ENCODE data around the gene FAM107B. TPM values are rescaled to one million over a fixed set of nuclear protein-coding genes. Genes with fewer than 3 reads are reported as not detected.

FAM107B gene
- total and polyA plus RNA-seq, 2 donors, result 49.1 to 52.3 TPM

GRCh38 chr10:14770927-14771326 is 3.8 kb downstream of the FAM107B start:
- Histone ChIP-seq H3K27me3 (ENCODE audit: control insufficient read depth in 2 of 2, insufficient read depth in 1 of 2, low read length in 1 of 2) (no peaks in the 10 kb centered on the region), H3K4me3 (ENCODE audit: low read length in 2 of 2) (no peak overlapping the region), H3K36me3 (ENCODE audit: control insufficient read depth in 2 of 2, insufficient read depth in 2 of 2, low read length in 1 of 2) (no peaks in the 10 kb centered on the region), H3K27ac (ENCODE audit: low read depth in 1 of 2, low read length in 1 of 2) (no peak overlapping the region), H3K9me3 (ENCODE audit: control insufficient read depth in 2 of 2, insufficient read depth in 1 of 2, low read length in 1 of 2) (no peaks in the 10 kb centered on the region), H3K4me1 (ENCODE audit: control insufficient read depth in 2 of 2, insufficient read depth in 2 of 2, low read length in 2 of 2) (peaks cover 0 to 3% of the 10 kb centered on the region in 2 donors)
- over 99% methylated on average over 2 of the region's 2 CpGs for WGBS
- no peak for DNase-seq (ENCODE audit: low read depth in 6 of 9, low spot score in 9 of 9)

- H3K27ac ChIP-seq (ENCODE audit: low read depth in 1 of 2, low read length in 1 of 2), result no peak overlapping the region
- H3K36me3 ChIP-seq (ENCODE audit: control insufficient read depth in 2 of 2, insufficient read depth in 2 of 2, low read length in 1 of 2), result no peaks in the 10 kb centered on the region
- no peak for DNase-seq (ENCODE audit: low read depth in 6 of 9, low spot score in 9 of 9)
- H3K4me1 ChIP-seq (ENCODE audit: control insufficient read depth in 2 of 2, insufficient read depth in 2 of 2, low read length in 2 of 2), result no peaks in the 10 kb centered on the region
- H3K4me3 ChIP-seq (ENCODE audit: low read length in 2 of 2), result no peak overlapping the region
- no peaks in the 10 kb centered on the region for H3K27me3 ChIP-seq (ENCODE audit: control insufficient read depth in 2 of 2, insufficient read depth in 1 of 2, low read length in 1 of 2)
- WGBS, result 90% methylated on average over 5 of the region's 5 CpGs
- H3K9me3 ChIP-seq (ENCODE audit: control insufficient read depth in 2 of 2, insufficient read depth in 1 of 2, low read length in 1 of 2), result no peaks in the 10 kb centered on the region
Observed at GRCh38 chr10:14761372-14761771, 13.3 kb downstream of the FAM107B start.

GRCh38 chr10:14758994-14759664 is 15.6 kb downstream of the FAM107B start:
- Histone ChIP-seq H3K36me3 (ENCODE audit: control insufficient read depth in 2 of 2, insufficient read depth in 2 of 2, low read length in 1 of 2) (no peaks in the 10 kb centered on the region), H3K9me3 (ENCODE audit: control insufficient read depth in 2 of 2, insufficient read depth in 1 of 2, low read length in 1 of 2) (no peaks in the 10 kb centered on the region), H3K27ac (ENCODE audit: low read depth in 1 of 2, low read length in 1 of 2) (no peak overlapping the region), H3K4me1 (ENCODE audit: control insufficient read depth in 2 of 2, insufficient read depth in 2 of 2, low read length in 2 of 2) (no peaks in the 10 kb centered on the region), H3K4me3 (ENCODE audit: low read length in 2 of 2) (no peak overlapping the region), H3K27me3 (ENCODE audit: control insufficient read depth in 2 of 2, insufficient read depth in 1 of 2, low read length in 1 of 2) (no peaks in the 10 kb centered on the region)
- peak in 1 of 9 donors; percentile 16 for DNase-seq (ENCODE audit: low read depth in 6 of 9, low spot score in 9 of 9)
- WGBS, result 95% methylated on average over 8 of the region's 8 CpGs

- Histone ChIP-seq H3K27me3 (ENCODE audit: control insufficient read depth in 2 of 2, insufficient read depth in 1 of 2, low read length in 1 of 2) (no peaks in the 10 kb centered on the region), H3K36me3 (ENCODE audit: control insufficient read depth in 2 of 2, insufficient read depth in 2 of 2, low read length in 1 of 2) (no peaks in the 10 kb centered on the region), H3K9me3 (ENCODE audit: control insufficient read depth in 2 of 2, insufficient read depth in 1 of 2, low read length in 1 of 2) (no peaks in the 10 kb centered on the region), H3K4me1 (ENCODE audit: control insufficient read depth in 2 of 2, insufficient read depth in 2 of 2, low read length in 2 of 2) (no peaks in the 10 kb centered on the region), H3K4me3 (ENCODE audit: low read length in 2 of 2) (no peak overlapping the region), H3K27ac (ENCODE audit: low read depth in 1 of 2, low read length in 1 of 2) (no peak overlapping the region)
- no peak for DNase-seq (ENCODE audit: low read depth in 6 of 9, low spot score in 9 of 9)
- WGBS, result 99% methylated on average over 9 of the region's 9 CpGs
Observed at GRCh38 chr10:14758451-14758850, 16.2 kb downstream of the FAM107B start.

- Histone ChIP-seq H3K9me3 (ENCODE audit: control insufficient read depth in 2 of 2, insufficient read depth in 1 of 2, low read length in 1 of 2) (no peaks in the 10 kb centered on the region), H3K27me3 (ENCODE audit: control insufficient read depth in 2 of 2, insufficient read depth in 1 of 2, low read length in 1 of 2) (no peaks in the 10 kb centered on the region), H3K27ac (ENCODE audit: low read depth in 1 of 2, low read length in 1 of 2) (no peak overlapping the region), H3K36me3 (ENCODE audit: control insufficient read depth in 2 of 2, insufficient read depth in 2 of 2, low read length in 1 of 2) (no peaks in the 10 kb centered on the region), H3K4me3 (ENCODE audit: low read length in 2 of 2) (no peak overlapping the region), H3K4me1 (ENCODE audit: control insufficient read depth in 2 of 2, insufficient read depth in 2 of 2, low read length in 2 of 2) (no peaks in the 10 kb centered on the region)
- 93% methylated on average over 7 of the region's 7 CpGs for WGBS
- DNase-seq (ENCODE audit: low read depth in 6 of 9, low spot score in 9 of 9), result no peak
Observed at GRCh38 chr10:14757986-14758385, 16.7 kb downstream of the FAM107B start.

- H3K4me3 ChIP-seq (ENCODE audit: low read length in 2 of 2), result no peak overlapping the region
- no peaks in the 10 kb centered on the region for H3K4me1 ChIP-seq (ENCODE audit: control insufficient read depth in 2 of 2, insufficient read depth in 2 of 2, low read length in 2 of 2)
- no peaks in the 10 kb centered on the region for H3K36me3 ChIP-seq (ENCODE audit: control insufficient read depth in 2 of 2, insufficient read depth in 2 of 2, low read length in 1 of 2)
- WGBS, result 97% methylated on average over 6 of the region's 6 CpGs
- no peaks in the 10 kb centered on the region for H3K27me3 ChIP-seq (ENCODE audit: control insufficient read depth in 2 of 2, insufficient read depth in 1 of 2, low read length in 1 of 2)
- no peaks in the 10 kb centered on the region for H3K9me3 ChIP-seq (ENCODE audit: control insufficient read depth in 2 of 2, insufficient read depth in 1 of 2, low read length in 1 of 2)
- H3K27ac ChIP-seq (ENCODE audit: low read depth in 1 of 2, low read length in 1 of 2), result no peak overlapping the region
- no peak for DNase-seq (ENCODE audit: low read depth in 6 of 9, low spot score in 9 of 9)
Observed at GRCh38 chr10:14757394-14757793, 17.3 kb downstream of the FAM107B start.

- WGBS, result 99% methylated on average over 1 of the region's 1 CpG
- Histone ChIP-seq H3K9me3 (ENCODE audit: control insufficient read depth in 2 of 2, insufficient read depth in 1 of 2, low read length in 1 of 2) (no peaks in the 10 kb centered on the region), H3K4me1 (ENCODE audit: control insufficient read depth in 2 of 2, insufficient read depth in 2 of 2, low read length in 2 of 2) (peaks cover 0 to 19% of the 10 kb centered on the region in 2 donors), H3K27me3 (ENCODE audit: control insufficient read depth in 2 of 2, insufficient read depth in 1 of 2, low read length in 1 of 2) (no peaks in the 10 kb centered on the region), H3K4me3 (ENCODE audit: low read length in 2 of 2) (no peak overlapping the region), H3K27ac (ENCODE audit: low read depth in 1 of 2, low read length in 1 of 2) (no peak overlapping the region), H3K36me3 (ENCODE audit: control insufficient read depth in 2 of 2, insufficient read depth in 2 of 2, low read length in 1 of 2) (no peaks in the 10 kb centered on the region)
- DNase-seq (ENCODE audit: low read depth in 6 of 9, low spot score in 9 of 9), result no peak
Observed at GRCh38 chr10:14753441-14753840, 21.3 kb downstream of the FAM107B start.

GRCh38 chr10:14751921-14752320 is 22.8 kb downstream of the FAM107B start:
- Histone ChIP-seq H3K36me3 (ENCODE audit: control insufficient read depth in 2 of 2, insufficient read depth in 2 of 2, low read length in 1 of 2) (no peaks in the 10 kb centered on the region), H3K4me1 (ENCODE audit: control insufficient read depth in 2 of 2, insufficient read depth in 2 of 2, low read length in 2 of 2) (peaks cover 0 to 19% of the 10 kb centered on the region in 2 donors), H3K4me3 (ENCODE audit: low read length in 2 of 2) (no peak overlapping the region), H3K27ac (ENCODE audit: low read depth in 1 of 2, low read length in 1 of 2) (peak overlapping the region in 1 of 2 donors; percentile 42), H3K27me3 (ENCODE audit: control insufficient read depth in 2 of 2, insufficient read depth in 1 of 2, low read length in 1 of 2) (no peaks in the 10 kb centered on the region), H3K9me3 (ENCODE audit: control insufficient read depth in 2 of 2, insufficient read depth in 1 of 2, low read length in 1 of 2) (no peaks in the 10 kb centered on the region)
- WGBS, result 96% methylated on average over 1 of the region's 1 CpG
- no peak for DNase-seq (ENCODE audit: low read depth in 6 of 9, low spot score in 9 of 9)

- H3K27me3 ChIP-seq (ENCODE audit: control insufficient read depth in 2 of 2, insufficient read depth in 1 of 2, low read length in 1 of 2), result no peaks in the 10 kb centered on the region
- H3K9me3 ChIP-seq (ENCODE audit: control insufficient read depth in 2 of 2, insufficient read depth in 1 of 2, low read length in 1 of 2), result no peaks in the 10 kb centered on the region
- 83% methylated on average over 14 of the region's 14 CpGs for WGBS
- H3K27ac ChIP-seq (ENCODE audit: low read depth in 1 of 2, low read length in 1 of 2), result peak overlapping the region; percentile 5 to 42
- no peak overlapping the region for H3K4me3 ChIP-seq (ENCODE audit: low read length in 2 of 2)
- no peaks in the 10 kb centered on the region for H3K36me3 ChIP-seq (ENCODE audit: control insufficient read depth in 2 of 2, insufficient read depth in 2 of 2, low read length in 1 of 2)
- H3K4me1 ChIP-seq (ENCODE audit: control insufficient read depth in 2 of 2, insufficient read depth in 2 of 2, low read length in 2 of 2), result peaks cover 0 to 19% of the 10 kb centered on the region in 2 donors
- peak in 1 of 9 donors; percentile 23 for DNase-seq (ENCODE audit: low read depth in 6 of 9, low spot score in 9 of 9)
Observed at GRCh38 chr10:14751014-14751896, 23.4 kb downstream of the FAM107B start.
